Uterus (tissue), 2 donors: ENCODE measurements around the gene SART3.

Experiments
- CTCF ChIP-seq, 4 experiments: fragments of 200-600 bp in 2 of 4; fragments of 450-650 bp in 2 of 4; sonication (generic) in 2 of 4; IDR thresholded peaks; one replicate each; pipeline ENCODE4 v1.5.1; 2016 to 2019; ENCODE audit warnings: antibody characterized with exemption in 4 of 4, mild to moderate bottlenecking in 2 of 4, moderate library complexity in 1 of 4
- POLR2A ChIP-seq, 2 donors: fragments of 450-650 bp; IDR thresholded peaks; one replicate each; pipeline ENCODE4 v1.6.1; 2016; ENCODE audit warnings: antibody characterized with exemption in 2 of 2, mild to moderate bottlenecking in 1 of 2, moderate library complexity in 1 of 2

GRCh38 chr12:108527166-108527496, 33.8 kb downstream of the SART3 start:
- TF ChIP-seq CTCF (IDR thresholded peaks at IDR 0.05): no peak
- TF ChIP-seq POLR2A (IDR thresholded peaks at IDR 0.05): no peak
